ENCODE measurements around the gene CRHR1. TPM values are rescaled to one million over a fixed set of nuclear protein-coding genes. Genes with fewer than 3 reads are reported as not detected.

CRHR1 gene
- total and polyA plus RNA-seq, 2 experiments from 2014 or later, result not detected

- H3K27ac ChIP-seq, result no peak overlapping the region
- no peaks in the 10 kb centered on the region for H3K36me3 ChIP-seq (ENCODE audit: low read depth)
- no peak overlapping the region for H3K4me2 ChIP-seq (ENCODE audit: unreplicated experiment)
- no peaks in the 10 kb centered on the region for H3K4me1 ChIP-seq (ENCODE audit: insufficient read depth)
- H3K27me3 ChIP-seq (replicated peaks; ENCODE audit: insufficient read depth), result peaks cover 47% of the 10 kb centered on the region
- 15% methylated on average over 11 of the region's 11 CpGs for WGBS, 2 experiments (ENCODE audit: low coverage in 1 of 2, low lambda C conversion rate in 2 of 2, missing lambda C conversion rate in 2 of 2)
- no peaks in the 10 kb centered on the region for H3K79me2 ChIP-seq (ENCODE audit: insufficient read depth)
- H2AFZ ChIP-seq, result no peak overlapping the region
- in situ Hi-C loops (cut with MboI), result no loop called here
- DNase-seq, result peak; percentile 22
- no peak overlapping the region for H3K9ac ChIP-seq
- H3K4me3 ChIP-seq, result no peak overlapping the region
- no peaks in the 10 kb centered on the region for H3K9me3 ChIP-seq (ENCODE audit: low read depth)
- TF ChIP-seq EZH2 (IDR thresholded peaks at IDR 0.05; ENCODE audit: insufficient read depth, poor library complexity, severe bottlenecking) (no peak), EZH2phosphoT487 (IDR thresholded peaks at IDR 0.05; ENCODE audit: insufficient read depth, low read depth) (no peak)
- H3F3A ChIP-seq (ENCODE audit: insufficient read depth), result no peaks in the 10 kb centered on the region
- H4K20me1 ChIP-seq (ENCODE audit: insufficient read depth), result no peaks in the 10 kb centered on the region
- H3K9me2 ChIP-seq (ENCODE audit: insufficient read depth), result no peaks in the 10 kb centered on the region
Observed at GRCh38 chr17:45790296-45790922, 6.3 kb downstream of the CRHR1 start.

GRCh38 chr17:45791041-45791582 lies 7.0 kb downstream of the CRHR1 start:
- Histone ChIP-seq H3K4me3 (no peak overlapping the region), H3K4me2 (ENCODE audit: unreplicated experiment) (no peak overlapping the region), H3K27me3 (replicated peaks; ENCODE audit: insufficient read depth) (peaks cover 40% of the 10 kb centered on the region), H3K79me2 (ENCODE audit: insufficient read depth) (no peaks in the 10 kb centered on the region), H2AFZ (no peak overlapping the region), H3K9me3 (ENCODE audit: low read depth) (no peaks in the 10 kb centered on the region), H3K27ac (no peak overlapping the region), H3K36me3 (ENCODE audit: low read depth) (no peaks in the 10 kb centered on the region), H3K9me2 (ENCODE audit: insufficient read depth) (no peaks in the 10 kb centered on the region), H4K20me1 (ENCODE audit: insufficient read depth) (no peaks in the 10 kb centered on the region), H3K4me1 (ENCODE audit: insufficient read depth) (no peaks in the 10 kb centered on the region), H3K9ac (no peak overlapping the region), H3F3A (ENCODE audit: insufficient read depth) (no peaks in the 10 kb centered on the region)
- 57 to 62% methylated on average over 7 to 8 of the region's 8 CpGs for WGBS, 2 experiments (ENCODE audit: low coverage in 1 of 2, low lambda C conversion rate in 2 of 2, missing lambda C conversion rate in 2 of 2)
- no peak for TF ChIP-seq EZH2 (IDR thresholded peaks at IDR 0.05; ENCODE audit: insufficient read depth, poor library complexity, severe bottlenecking)
- in situ Hi-C loops (cut with MboI), result no loop called here
- DNase-seq, result no peak

- no peaks in the 10 kb centered on the region for H3K36me3 ChIP-seq (ENCODE audit: low read depth)
- H3K9me2 ChIP-seq (ENCODE audit: insufficient read depth), result no peaks in the 10 kb centered on the region
- no peaks in the 10 kb centered on the region for H3K4me1 ChIP-seq (ENCODE audit: insufficient read depth)
- no peak for DNase-seq
- H3K79me2 ChIP-seq (ENCODE audit: insufficient read depth), result no peaks in the 10 kb centered on the region
- 63 to 67% methylated on average over 9 of the region's 9 CpGs for WGBS, 2 experiments (ENCODE audit: low coverage in 1 of 2, low lambda C conversion rate in 2 of 2, missing lambda C conversion rate in 2 of 2)
- no peaks in the 10 kb centered on the region for H3F3A ChIP-seq (ENCODE audit: insufficient read depth)
- H3K27ac ChIP-seq, result no peak overlapping the region
- TF ChIP-seq EZH2 (IDR thresholded peaks at IDR 0.05; ENCODE audit: insufficient read depth, poor library complexity, severe bottlenecking) (no peak), EZH2phosphoT487 (IDR thresholded peaks at IDR 0.05; ENCODE audit: insufficient read depth, low read depth) (no peak)
- no peak overlapping the region for H3K9ac ChIP-seq
- in situ Hi-C loops (cut with MboI), result no loop called here
- H3K4me2 ChIP-seq (ENCODE audit: unreplicated experiment), result no peak overlapping the region
- no peak overlapping the region for H2AFZ ChIP-seq
- no peaks in the 10 kb centered on the region for H4K20me1 ChIP-seq (ENCODE audit: insufficient read depth)
- H3K9me3 ChIP-seq (ENCODE audit: low read depth), result no peaks in the 10 kb centered on the region
- H3K4me3 ChIP-seq, result no peak overlapping the region
- H3K27me3 ChIP-seq (replicated peaks; ENCODE audit: insufficient read depth), result peaks cover 32% of the 10 kb centered on the region
Observed at GRCh38 chr17:45791935-45792334, 7.8 kb downstream of the CRHR1 start.

- Histone ChIP-seq H3K36me3 (ENCODE audit: low read depth) (no peaks in the 10 kb centered on the region), H3K4me2 (ENCODE audit: unreplicated experiment) (no peak overlapping the region), H2AFZ (no peak overlapping the region), H3K4me1 (ENCODE audit: insufficient read depth) (no peaks in the 10 kb centered on the region), H3K4me3 (no peak overlapping the region), H4K20me1 (ENCODE audit: insufficient read depth) (no peaks in the 10 kb centered on the region), H3K9me3 (ENCODE audit: low read depth) (no peaks in the 10 kb centered on the region), H3K27ac (no peak overlapping the region), H3F3A (ENCODE audit: insufficient read depth) (no peaks in the 10 kb centered on the region), H3K9ac (no peak overlapping the region), H3K79me2 (ENCODE audit: insufficient read depth) (no peaks in the 10 kb centered on the region), H3K9me2 (ENCODE audit: insufficient read depth) (no peaks in the 10 kb centered on the region), H3K27me3 (replicated peaks; ENCODE audit: insufficient read depth) (peaks cover 31% of the 10 kb centered on the region)
- no peak for DNase-seq
- WGBS, 2 experiments (ENCODE audit: low coverage in 1 of 2, low lambda C conversion rate in 2 of 2, missing lambda C conversion rate in 2 of 2), result 57 to 65% methylated on average over 3 of the region's 3 CpGs
- in situ Hi-C loops (cut with MboI), result no loop called here
- TF ChIP-seq EZH2 (IDR thresholded peaks at IDR 0.05; ENCODE audit: insufficient read depth, poor library complexity, severe bottlenecking), result no peak
- TF ChIP-seq EZH2phosphoT487 (IDR thresholded peaks at IDR 0.05; ENCODE audit: insufficient read depth, low read depth), result no peak
Observed at GRCh38 chr17:45792437-45792836, 8.3 kb downstream of the CRHR1 start.

Data from GM23248 (cell line).